ENCODE data around the gene SPATC1L. TPM values are rescaled to one million over a fixed set of nuclear protein-coding genes. Genes with fewer than 3 reads are reported as not detected.
"Not testable (repeated sequence)": the region's sequence is repeated elsewhere in the genome, so short reads cannot be mapped to it uniquely, and the experiment has no call there.

Gene SPATC1L
- polyA plus RNA-seq (2013, experiment 1 of 2; ENCODE audit: insufficient read length): 19.8 TPM
- 16.1 TPM for polyA plus RNA-seq (2013, experiment 2 of 2; ENCODE audit: insufficient read length)

DNA sequence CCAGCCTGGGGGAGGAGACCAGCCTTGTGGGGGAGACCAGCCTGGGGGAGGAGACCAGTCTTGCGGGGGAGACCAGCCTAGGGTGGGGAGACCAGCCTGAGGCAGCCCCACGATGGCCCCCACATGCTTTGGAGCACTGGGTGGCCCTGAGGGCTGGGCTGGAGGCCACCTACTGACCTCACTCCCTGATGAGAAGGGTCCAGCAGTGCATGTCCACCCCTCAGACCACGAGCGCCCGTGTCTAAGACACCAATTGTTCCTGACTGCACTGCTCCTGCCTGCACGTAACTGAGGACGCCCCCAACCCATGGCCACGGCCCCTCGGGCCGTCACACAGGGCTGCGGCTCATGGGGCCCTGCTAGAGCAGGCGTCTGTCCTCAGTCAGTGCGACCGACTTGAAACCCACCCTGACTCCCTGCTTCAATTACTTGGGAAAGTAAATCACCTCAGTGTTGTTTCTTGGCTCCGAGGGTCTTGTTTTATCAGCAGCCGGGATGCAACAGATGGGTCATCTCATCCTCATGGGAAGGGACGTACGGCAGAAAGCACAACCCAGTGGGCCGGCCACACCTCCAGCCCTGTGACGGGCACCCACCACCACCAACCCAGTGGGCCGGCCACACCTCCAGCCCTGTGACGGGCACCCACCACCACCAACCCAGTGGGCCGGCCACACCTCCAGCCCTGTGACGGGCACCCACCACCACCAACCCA lies at the start of gene SPATC1L:
TSS of gene SPATC1L (minus strand) at position 550 of the 715 bp plus-strand sequence. CDS start 1,643 bp downstream, outside the sequence.
- DNase-seq: peak; percentile 77

DNA sequence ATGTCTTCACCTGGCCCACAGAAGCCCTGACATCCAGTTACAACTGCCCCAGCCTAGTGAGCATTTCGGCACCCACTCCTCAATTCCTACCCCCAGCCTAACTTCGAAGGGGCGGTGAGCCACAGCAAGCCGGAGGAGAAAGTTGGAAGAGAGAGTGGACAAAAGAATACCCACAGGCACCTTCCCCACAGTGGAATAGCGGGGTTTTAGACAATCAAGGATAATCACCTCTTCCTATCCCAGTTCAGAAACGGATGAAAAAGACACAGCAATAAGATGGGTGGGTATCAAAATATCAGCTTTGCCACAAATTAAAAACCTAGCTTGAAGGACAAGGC lies 45.6 kb upstream of the SPATC1L start:
- no peak for DNase-seq

DNA sequence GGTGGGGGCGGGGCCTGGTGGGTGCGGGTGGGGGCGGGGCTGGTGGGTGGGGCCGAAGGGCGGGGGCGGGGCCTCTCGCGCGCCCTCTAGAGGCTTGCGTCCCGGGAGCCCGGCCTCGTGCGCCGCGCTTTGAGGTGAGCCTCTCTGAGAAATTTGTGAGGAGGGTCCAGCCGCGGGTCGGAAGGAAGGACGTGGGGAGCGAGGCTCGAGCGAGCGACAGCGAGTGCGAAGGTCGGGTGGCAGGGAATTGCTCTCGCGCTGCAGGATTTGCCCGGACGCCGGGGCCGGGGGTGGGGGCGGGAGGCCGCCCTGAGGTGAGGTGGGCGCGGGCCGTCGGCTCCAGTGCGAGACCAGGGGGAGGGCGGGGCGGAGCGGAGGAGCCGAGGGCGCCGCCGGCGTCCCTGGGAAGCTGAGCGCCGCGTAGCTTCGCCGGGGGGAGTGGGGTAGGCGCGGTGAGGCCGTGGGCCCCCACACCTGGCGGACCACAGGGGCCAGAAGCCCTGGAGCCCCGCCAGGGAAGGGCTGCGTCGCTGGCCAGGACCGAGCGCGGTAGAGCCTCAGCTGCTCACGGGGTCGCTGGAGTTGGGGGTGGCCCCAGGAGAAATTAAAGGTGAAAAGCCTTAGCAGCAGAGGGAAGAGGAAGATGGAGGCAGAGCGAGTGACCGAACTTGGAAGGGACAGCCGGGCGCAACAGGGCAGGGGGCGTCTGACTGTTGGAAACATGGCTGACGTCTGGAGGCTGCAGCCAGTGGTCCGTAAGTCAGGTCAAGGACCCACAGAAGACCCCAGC lies 45.1 kb upstream of the SPATC1L start:
- DNase-seq: no peak

DNA sequence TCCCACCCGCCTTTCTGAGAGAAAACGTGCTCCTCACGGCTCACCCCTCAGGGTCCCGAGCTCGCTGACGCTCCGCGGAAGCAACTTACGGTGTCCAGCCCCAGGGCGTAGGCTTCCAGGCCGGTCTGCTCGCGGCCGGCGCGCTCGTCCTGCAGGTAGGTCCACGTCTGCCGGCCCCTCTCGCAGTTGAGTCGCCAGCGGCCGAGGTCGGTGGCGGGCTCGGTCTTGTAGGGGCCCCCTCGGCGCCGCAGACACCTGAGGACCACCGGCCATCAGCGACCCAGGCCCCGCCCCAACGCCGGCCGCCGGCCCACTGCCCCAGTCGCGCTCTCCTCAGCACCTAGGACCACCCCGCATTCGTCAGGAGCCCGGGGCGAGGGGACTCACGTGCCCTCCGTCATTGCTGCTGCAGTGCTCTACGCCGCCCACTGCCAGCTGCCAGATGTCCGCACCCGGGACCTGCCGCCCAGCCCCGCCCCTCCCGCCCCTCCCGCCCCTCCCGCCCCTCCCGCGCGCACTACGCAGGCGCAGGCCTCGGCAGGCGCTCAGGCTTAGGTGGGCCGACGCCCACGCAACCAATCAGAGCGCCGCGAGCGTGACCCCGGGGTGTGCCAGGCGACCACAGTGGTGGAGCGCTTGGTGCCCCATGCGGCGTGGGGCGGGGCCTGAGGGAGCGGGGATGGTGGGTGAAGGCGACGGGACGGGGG lies 44.2 kb upstream of the SPATC1L start, which contains the start of gene LSS:
TSS of gene LSS (minus strand) at position 430 of the 707 bp plus-strand sequence. CDS start at position 401, 29 bp downstream.
- peak; percentile 99 for DNase-seq

DNA sequence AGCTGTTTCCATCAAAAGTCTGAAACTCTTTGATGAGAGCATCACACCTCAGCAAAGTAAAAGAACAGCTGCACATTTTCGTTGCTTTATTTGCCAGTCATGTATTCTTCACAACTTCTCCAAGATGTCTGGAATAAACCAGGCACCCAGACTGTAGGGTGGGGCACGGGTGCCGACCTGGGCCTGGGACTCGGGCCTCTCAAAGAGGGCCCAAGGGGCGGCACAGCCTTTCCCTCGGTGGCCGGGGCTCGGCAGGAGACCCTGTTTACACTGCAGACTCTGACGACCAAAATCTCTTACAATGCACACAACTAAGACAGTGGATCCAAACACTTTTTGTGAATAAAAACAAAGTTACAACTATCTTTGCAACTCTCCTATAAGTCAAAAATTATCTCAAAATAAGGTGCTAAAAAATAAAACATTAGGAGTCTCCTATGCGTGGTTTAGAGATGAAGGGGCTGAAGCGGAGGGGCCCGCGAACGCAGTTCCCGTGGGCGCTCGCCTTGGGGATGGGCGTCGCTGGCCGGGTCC lies 43.6 kb upstream of the SPATC1L start:
- no peak for DNase-seq

DNA sequence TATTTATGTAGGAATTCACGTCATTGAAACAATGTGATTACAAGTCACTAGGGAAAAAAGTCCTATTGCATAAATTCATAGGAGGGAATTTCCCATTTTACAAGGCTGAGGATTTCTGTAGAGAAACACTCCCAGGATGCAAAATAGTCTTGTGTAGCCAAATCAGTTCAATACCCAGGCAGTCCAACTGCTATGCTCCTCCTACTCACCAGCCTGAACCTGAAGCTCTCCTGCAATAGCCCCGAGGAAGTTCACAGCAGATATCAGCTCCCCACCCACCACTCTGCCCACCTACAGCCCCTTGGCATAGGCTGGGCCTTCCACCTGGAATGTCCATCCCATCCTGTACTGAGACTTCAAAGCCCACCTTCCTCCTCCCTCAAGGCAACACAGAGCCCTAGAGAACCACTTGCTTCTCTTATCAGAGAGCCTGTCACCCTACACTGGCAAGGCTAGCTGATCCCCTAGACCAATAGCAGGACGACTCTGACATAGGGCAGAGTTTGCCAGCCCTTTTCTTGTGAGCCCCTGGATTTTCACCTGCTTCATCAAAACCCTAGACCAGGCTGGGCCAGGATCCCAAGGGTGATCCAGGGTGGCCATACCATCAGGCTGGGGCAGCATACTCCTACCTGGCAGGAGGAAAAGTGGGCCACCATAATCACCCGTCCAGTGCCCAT lies 42.8 kb upstream of the SPATC1L start:
- peak; percentile 22 for DNase-seq

DNA sequence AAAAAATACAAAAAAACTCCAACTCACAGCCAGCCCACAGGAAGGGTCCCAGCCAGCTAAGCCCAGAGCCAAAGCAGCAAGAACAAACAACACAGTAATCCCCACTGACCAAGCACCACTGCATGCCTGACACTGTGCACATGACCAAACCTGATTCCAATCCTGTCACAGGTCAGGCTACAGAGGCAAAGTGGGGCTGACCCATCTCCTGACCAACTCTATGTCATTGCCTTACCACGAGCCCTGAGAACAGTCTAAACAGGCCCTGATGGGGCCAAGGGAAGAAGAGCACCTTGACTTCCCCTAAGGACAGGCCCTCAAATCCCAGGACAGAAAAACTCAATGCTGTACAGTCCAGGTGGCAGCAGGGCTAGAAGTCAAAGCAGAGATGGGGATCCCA lies 41.9 kb upstream of the SPATC1L start:
- DNase-seq: no peak

DNA sequence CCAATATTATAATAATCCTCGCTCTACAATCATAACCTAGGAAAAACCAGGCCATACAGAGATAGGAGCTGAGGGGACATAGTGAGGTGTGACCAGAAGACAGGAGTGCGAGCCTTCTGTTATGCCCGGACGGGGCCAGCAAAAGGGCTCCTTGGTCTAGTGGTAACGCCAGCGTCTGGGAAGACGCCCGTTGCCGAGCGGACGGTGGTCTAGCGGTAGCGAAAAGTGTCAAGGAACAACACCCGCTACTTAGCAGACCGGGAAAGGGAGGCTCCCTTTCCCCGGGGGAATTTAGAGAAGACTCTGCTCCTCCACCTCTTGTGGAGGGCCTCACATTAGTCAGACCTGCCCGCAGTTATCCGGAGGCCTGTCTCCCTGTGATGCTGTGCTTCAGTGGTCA lies 39.4 kb upstream of the SPATC1L start:
- not testable (repeated sequence) for DNase-seq

DNA sequence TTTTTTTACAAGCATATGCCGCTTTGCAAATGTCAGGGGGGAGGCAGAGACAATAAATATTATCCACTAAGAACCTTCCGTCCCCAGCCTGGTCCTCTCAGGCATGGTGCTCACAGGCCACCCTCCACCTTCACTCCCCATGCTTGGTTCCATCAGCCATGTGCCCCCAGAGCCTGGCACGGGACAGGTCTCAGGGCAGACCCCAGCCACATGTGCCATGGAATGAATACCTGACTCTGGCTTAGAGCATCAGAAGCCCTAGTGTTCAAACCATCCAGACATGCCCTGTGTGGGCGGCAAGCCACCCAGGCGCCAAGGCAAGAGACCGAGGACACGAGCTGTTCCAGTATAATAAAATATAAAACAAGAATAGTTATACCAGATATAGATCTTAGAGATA lies 39.0 kb upstream of the SPATC1L start:
- no peak for DNase-seq

DNA sequence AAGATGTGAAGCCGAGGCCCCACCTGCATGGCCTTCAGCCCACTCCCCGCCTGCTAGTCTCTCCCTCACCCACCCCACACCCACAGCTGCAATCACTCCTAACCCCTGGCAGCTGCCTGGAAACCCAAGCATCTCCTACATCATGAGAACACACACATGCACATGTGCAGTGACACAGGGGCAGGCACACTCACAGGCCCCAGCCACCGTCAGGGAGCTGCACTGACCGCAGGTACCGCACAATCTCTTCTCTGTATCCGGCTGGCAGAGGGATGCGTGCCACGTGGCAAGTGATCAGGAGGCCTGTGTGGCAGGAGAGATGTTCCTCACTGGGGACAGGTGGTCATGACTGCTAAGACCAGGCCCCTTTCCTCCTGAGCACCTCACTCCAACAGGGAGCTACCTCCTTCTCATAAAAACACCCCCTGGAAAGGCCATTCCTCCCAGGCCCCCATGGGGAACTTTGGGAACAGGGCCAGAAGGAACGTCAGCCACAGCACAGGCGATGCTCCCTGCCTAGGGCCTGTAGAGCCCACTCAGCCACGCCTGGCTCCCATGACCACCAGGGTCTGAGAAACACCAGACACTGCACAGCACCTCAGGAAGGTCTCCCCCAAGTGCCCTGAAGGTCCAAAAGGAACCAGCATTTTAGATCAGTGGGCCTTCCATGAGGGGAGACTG lies 38.3 kb upstream of the SPATC1L start:
- DNase-seq: no peak

DNA sequence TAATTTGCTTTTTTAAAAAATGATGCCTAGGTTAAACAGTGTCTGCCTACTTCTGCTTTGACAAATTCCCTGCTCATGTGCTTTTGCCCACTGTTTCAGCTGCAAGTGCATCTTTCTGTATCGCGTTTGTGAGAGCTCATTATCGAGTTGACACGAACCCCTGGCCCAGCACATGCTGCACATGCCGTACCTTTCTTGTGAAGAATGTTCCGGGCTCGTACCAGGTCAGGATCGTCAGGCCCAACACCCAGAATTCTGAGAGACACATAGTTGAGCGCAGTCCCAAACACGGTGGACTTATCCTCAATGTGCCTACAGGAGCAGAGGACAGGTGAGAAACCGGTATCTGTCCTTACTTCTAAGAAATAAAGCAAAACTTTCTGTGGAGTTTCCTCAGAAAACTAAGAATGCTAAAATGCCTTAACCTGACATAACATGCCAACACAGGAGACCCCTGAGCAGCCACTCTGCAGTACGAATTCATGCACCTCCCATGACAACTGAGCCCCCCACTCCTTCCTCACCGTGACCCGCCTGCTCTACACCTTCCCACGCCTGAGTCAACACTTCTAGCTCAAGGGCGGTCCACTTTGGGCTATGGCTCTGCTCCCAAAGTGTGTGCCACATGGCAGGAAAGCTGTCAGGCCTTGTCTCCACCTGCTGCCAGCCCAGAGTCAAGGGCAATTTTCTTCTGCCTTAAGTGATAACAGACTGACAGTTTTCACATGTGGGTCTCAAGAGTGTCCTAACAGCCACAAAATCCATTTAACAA lies 37.6 kb upstream of the SPATC1L start:
- no peak for DNase-seq

DNA sequence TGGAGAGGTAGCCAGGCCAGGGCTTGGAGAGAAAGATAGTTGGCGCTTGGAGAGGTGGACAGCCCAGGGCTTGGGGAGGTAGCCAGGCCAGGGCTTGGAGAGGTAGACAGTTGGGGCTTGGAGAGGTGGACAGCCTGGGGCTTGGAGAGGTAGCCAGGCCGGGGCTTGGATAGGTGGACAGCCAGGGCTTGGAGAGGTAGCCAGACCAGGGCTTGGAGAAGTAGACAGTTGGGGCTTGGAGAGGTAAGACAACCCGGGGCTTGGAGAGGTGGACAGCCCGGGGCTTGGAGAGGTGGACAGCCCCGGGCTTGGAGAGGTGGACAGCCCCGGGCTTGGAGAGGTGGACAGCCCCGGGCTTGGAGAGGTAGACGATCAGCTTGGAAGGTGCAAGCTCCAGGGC lies 36.6 kb upstream of the SPATC1L start:
- DNase-seq: no peak

DNA sequence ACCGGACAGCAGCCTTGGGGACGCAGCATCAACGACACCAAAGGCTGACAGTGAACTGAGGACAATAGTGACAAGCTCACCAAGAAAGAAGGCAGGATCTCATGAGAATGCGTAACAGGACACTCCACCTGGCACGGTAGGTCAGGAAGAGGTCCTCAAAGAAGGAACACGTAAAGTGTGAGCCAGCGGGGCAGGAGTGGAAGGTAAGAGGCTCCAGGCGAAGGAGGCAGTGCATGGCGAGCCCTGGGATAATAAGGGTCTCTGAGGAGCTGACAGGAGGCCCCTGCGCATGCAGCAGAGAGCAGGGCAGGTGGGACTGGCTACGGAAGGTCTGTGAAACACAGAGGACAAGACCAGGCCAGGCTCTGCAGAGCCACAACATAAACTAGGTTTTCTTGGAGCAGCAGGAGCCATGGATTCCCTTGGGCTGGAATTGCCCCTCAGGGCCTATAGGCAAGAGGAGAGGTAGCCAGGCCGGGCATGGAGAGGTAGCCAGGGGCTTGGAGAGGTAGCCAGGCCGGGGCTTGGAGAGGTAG lies 36.1 kb upstream of the SPATC1L start:
- DNase-seq: no peak

DNA sequence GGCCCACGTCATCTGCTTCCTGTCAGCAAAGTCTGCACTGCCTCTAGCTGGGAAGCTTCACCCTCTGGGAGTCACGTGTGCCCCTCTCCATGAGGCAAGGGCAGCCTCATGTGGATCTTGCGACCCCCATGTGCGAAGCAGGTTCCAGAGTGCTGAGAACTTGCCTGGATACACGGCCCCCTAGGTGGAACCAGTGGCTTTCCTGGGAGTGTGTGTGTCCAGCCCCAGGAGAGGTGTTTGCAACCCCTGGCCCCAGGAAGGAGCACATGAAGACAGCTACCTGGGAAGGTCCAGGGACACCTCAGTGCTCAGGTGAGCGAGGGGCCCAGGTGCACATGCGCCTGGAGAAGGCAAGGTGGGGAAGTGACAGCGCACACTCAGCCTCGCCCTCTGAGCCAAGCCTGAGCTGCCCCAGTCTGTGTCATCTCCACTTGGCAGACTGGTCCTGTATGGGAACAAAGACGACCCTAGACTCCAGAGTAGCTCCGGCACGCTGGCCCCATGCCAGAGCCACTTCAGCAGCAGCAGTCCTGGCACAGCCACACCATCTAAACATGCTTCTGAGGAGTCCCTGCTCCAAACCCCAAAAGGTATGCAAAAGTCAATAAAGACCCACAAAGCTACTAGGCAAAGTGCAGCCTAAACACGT lies 35.5 kb upstream of the SPATC1L start:
- DNase-seq: no peak

DNA sequence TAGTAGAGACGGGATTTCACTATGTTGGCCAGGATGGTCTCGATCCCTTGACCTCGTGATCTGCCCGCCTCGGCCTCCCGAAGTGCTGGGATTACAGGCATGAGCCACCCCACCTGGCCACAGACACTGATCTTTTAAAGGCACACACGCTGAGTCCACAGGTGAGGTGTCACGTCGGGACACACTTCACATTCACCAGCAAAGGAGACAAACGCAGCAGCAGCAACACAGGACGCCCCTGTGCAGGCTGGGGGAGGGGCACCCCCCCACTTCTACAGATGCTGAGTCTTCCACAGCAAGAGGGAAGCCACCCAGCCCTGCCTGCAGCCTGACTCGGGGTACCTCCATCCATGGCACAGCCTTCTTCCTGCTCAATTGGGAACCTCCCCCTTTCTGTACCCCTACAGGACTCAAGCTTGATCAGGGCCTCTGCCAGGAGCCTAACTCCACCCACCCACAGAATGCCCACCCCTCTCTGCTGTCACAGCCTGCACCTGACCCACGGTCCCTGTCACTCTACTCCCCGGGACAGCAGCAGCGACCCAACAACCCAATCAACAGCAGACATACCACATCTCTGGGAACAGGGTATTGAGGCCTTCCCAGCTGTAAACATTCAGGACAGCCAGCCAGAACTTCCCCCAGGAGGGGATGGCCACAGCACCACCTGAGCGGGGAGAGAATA lies 34.8 kb upstream of the SPATC1L start:
- DNase-seq: no peak

DNA sequence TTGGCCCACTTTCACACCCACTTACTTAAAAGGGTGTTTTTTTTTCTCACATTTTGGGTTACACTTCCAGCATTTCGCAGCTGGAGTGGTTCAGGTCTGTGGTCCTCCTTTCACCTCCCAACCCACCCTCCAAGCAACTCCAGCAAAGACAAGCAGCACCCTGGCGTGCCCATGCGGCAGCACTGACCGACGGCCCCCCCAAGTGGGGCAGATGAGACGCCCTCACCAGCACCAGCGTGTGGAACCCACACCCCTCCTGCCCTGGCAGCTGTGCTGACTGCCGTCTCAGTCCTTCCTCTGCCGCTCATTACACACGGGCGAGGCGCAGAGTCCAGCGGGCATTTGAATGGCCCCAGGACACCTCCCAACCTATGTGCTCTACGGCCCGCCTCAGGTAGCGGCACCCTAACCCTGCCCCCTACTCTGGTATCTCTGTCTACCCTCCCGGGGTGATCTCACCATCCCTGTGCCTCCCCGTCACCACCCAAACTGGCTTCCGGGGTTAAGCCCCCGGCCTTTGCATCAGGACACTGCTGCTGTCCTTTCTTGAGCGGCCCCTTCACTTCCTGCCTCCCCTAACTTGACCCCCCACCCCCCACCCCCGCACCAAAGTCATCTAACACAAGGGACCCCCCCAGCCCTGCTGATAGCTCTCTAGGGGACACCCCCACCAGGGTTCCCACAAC lies 33.4 kb upstream of the SPATC1L start:
- DNase-seq: no peak

DNA sequence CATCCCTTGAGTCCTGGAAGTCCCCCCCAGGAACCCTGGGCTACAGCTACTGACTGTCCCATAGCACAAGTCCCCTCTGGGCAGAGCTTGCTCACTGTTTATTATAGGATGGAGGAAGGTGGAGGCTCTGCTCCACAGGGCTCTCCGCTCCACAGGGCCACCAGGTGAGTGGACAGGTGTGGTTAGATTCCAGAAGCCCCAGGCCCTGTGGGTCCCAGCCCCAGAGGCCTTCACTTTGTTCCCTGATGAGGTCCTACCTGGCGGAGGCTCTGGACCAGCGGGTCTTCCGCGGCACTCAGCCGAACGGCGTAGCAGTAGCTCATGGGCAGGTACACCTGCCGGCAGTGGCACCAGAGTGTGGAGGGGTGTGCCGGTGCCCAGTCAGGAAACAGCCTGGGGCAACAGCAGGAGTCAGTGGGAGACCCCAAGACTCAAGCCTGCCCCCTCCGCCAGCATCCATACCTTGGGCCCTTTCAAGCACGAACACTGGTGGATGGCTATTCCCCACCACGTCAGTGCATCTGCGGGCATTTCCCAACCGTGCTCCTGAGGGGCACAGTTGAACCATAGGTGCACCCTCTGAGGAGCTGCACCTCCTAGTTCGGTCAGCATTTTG lies 32.0 kb upstream of the SPATC1L start:
- no peak for DNase-seq

DNA sequence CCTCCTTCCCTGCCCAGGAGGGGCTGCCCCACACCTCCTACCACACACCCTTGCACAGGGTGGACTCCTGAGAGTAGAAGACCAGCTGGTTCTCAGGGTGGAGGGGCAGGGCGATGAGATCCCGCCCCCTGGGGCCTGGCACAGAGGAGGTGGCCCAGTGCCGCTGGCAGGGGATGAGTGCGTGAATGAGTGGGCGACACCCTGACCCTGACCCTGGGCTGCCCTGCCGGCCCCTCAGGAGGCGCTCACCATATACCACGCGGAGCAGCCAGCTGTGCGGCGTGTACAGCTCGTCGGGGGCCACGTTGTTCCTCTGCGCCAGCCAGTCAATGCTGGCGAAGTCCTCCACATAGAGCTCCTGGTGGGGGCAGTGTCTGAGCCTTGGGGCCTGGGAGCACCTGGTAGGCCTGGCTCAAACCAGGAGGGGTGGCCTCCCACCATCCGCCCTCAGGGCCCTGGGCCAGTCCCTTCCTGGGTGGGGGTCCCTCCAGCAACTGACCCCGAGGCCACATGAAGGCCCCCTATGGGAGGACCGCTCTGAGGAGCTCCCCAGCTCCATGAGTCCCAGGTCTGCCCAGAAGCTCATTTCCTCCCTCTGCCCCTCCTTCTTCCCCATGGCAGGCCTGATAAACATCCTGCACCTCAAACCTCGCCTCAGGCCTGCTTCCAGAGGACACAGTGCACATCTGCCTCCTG lies 31.3 kb upstream of the SPATC1L start:
- DNase-seq: no peak
